ENCODE data around the gene RNU6-7. TPM values are rescaled to one million over a fixed set of nuclear protein-coding genes. Genes with fewer than 3 reads are reported as not detected.

RNU6-7 gene
- total and polyA plus RNA-seq, 4 experiments from 2014 or later, result not detected

DNA sequence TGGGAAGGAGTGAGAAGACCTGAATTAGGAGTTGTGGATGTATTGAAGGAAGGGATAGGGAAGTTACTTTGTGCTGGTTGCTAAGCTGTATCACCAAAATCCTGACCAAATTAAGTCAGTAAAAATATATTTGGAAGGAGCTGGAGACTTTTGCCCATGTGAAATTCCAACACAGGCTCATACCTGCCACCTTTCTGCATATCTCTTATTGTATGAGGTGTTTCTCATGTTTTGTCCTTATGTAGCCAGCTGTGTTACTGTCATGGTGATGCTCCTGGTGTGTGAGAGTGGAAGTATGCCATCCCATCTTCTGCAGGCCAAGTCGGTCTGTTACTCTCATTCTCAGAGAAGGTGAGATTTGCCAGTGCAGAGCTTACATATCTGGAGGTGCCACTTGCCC is 30.6 kb downstream of the RNU6-7 start:
- no peak overlapping the region for H3K27ac ChIP-seq (ENCODE audit: low read depth, low read length)
- CTCF ChIA-PET (ENCODE audit: partially characterized antibody), result interaction anchor here (1.2 kb wide), 1 partner anchor 159 kb away, joined by 5 read pairs; no protein-coding TSS in a partner anchor
- DNase-seq, result no peak
- no peaks in the 10 kb centered on the region for H3K36me3 ChIP-seq (ENCODE audit: insufficient read depth, low read length)
- no peaks in the 10 kb centered on the region for H3K27me3 ChIP-seq (ENCODE audit: insufficient read depth, low read length)
- intact Hi-C loops (cut with micrococcal nuclease), result no loop called here
- H3K27ac Mint-ChIP-seq, result peak overlapping the region in 1 of 7 donors; percentile 55
- peaks cover 0 to 1% of the 10 kb centered on the region in 2 donors for H3K27me3 Mint-ChIP-seq
- no peak overlapping the region for H3K4me3 ChIP-seq (ENCODE audit: low read length in 2 of 2)
- peaks cover 13% of the 10 kb centered on the region for H3K4me1 ChIP-seq (ENCODE audit: insufficient read depth, low read length)
- H3K9me3 Mint-ChIP-seq, result peaks cover 0 to 3% (median 0%) of the 10 kb centered on the region in 8 donors
- peak overlapping the region in 1 of 8 donors; percentile 20 for H3K4me3 Mint-ChIP-seq
- H3K4me1 Mint-ChIP-seq, result peaks cover 12 to 22% (median 15%) of the 10 kb centered on the region in 4 donors
- H3K36me3 Mint-ChIP-seq, result no peaks in the 10 kb centered on the region
- H3K9me3 ChIP-seq (ENCODE audit: control insufficient read depth in 1 of 2, low read length in 2 of 2), result no peaks in the 10 kb centered on the region
- POLR2A ChIA-PET (ENCODE audit: partially characterized antibody), result no interaction called here

DNA sequence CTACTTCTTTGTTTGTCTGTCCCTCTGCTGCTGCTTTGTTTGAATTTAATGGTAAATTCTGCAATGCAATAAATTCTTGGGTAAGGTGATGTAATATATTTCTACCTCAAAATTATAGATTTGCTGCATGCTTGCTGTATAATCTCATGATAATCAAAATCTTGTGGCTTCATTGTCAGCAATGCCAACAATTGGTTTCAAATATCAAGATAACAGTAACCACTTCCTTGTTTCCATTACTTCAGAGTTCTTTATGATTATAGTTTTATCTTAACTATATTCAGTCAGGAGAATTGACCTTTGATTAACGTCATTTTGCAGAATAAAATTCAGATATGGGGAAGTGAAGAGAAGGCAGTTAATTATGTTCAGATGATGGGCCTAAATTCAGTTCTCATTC is 31.4 kb downstream of the RNU6-7 start:
- Histone ChIP-seq H3K4me1 (ENCODE audit: insufficient read depth, low read length) (peaks cover 13% of the 10 kb centered on the region), H3K4me3 (ENCODE audit: low read length in 2 of 2) (no peak overlapping the region), H3K27ac (ENCODE audit: low read depth, low read length) (no peak overlapping the region), H3K36me3 (ENCODE audit: insufficient read depth, low read length) (no peaks in the 10 kb centered on the region), H3K9me3 (ENCODE audit: control insufficient read depth in 1 of 2, low read length in 2 of 2) (no peaks in the 10 kb centered on the region), H3K27me3 (ENCODE audit: insufficient read depth, low read length) (no peaks in the 10 kb centered on the region)
- H3K4me3 Mint-ChIP-seq, result peak overlapping the region in 4 of 8 donors; percentile 8 to 27 (median 18)
- DNase-seq, result peak in 2 of 5 donors; percentile 12 to 29
- intact Hi-C loops (cut with micrococcal nuclease), result no loop called here
- no peaks in the 10 kb centered on the region for H3K36me3 Mint-ChIP-seq
- CTCF ChIA-PET (ENCODE audit: partially characterized antibody), result interaction anchor here (1.2 kb wide), 1 partner anchor 160 kb away, joined by 5 read pairs; no protein-coding TSS in a partner anchor
- peaks cover 0 to 3% (median 0%) of the 10 kb centered on the region in 8 donors for H3K9me3 Mint-ChIP-seq
- H3K27ac Mint-ChIP-seq, result peak overlapping the region in 2 of 7 donors; percentile 24 to 45
- H3K4me1 Mint-ChIP-seq, result peaks cover 12 to 22% (median 15%) of the 10 kb centered on the region in 4 donors
- peaks cover 0 to 1% of the 10 kb centered on the region in 2 donors for H3K27me3 Mint-ChIP-seq
- POLR2A ChIA-PET (ENCODE audit: partially characterized antibody), result no interaction called here

DNA sequence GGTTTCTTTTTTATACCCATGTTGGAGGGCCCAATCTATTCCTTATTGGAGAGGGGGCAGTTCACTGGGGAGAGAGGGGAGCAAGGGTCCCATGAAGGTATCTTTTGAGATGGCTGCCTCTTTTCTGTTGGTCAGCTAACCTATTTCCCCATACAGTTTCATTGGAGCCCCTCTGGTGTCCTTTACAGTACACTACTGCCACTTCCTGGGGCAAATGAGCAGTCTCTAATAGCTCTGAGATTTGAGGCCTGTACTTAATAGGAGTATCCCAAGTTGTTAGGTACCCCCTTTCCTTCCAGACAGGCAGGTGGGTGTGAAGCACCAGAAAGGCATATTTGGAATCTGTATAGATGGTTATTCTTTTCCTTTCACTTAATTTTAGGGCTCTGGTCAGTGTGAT is 42.6 kb downstream of the RNU6-7 start:
- ChIA-PET CTCF (ENCODE audit: partially characterized antibody) (interaction anchor here (1.0 to 11.7 kb wide), 4 partner anchors 8 to 318 kb away, joined by 3 to 347 read pairs (median 16); partner anchors contain the start of gene ARHGAP5), POLR2A (ENCODE audit: partially characterized antibody) (no interaction called here)
- H3K4me1 ChIP-seq (ENCODE audit: insufficient read depth, low read length), result no peaks in the 10 kb centered on the region
- H3K4me3 ChIP-seq (ENCODE audit: low read length in 2 of 2), result no peak overlapping the region
- no peak overlapping the region for H3K27ac ChIP-seq (ENCODE audit: low read depth, low read length)
- Mint-ChIP-seq H3K9me3 (no peaks in the 10 kb centered on the region), H3K27me3 (no peaks in the 10 kb centered on the region), H3K4me1 (no peaks in the 10 kb centered on the region), H3K36me3 (no peaks in the 10 kb centered on the region), H3K4me3 (no peak overlapping the region), H3K27ac (peak overlapping the region in 2 of 7 donors; percentile 21 to 66)
- H3K9me3 ChIP-seq (ENCODE audit: control insufficient read depth in 1 of 2, low read length in 2 of 2), result no peaks in the 10 kb centered on the region
- H3K27me3 ChIP-seq (ENCODE audit: insufficient read depth, low read length), result no peaks in the 10 kb centered on the region
- no peak for DNase-seq
- intact Hi-C loops (cut with micrococcal nuclease), result no loop called here
- H3K36me3 ChIP-seq (ENCODE audit: insufficient read depth, low read length), result no peaks in the 10 kb centered on the region

DNA sequence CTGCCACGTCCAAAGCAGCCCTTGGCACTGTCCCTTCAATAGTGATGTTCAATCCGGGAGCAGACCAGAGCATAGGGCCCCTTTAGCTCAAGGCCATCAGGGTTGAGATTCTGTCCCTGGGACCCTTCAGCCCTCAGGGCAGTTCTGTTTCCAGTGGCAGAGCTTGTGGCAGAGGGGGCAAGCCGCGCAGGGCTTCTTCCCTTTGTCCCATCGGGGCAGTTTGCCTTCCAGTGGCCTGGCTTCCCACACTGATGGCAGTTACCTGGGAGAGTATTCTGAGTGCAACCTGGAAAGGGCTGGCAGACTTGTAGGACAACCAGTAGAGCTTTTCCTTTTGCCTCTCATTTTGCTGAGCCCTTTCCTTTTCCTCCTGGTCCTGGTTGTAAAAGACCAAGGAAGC is 44.9 kb downstream of the RNU6-7 start:
- Mint-ChIP-seq H3K27ac (no peak overlapping the region), H3K4me1 (no peaks in the 10 kb centered on the region), H3K27me3 (no peaks in the 10 kb centered on the region), H3K36me3 (no peaks in the 10 kb centered on the region), H3K4me3 (no peak overlapping the region), H3K9me3 (no peaks in the 10 kb centered on the region)
- ChIA-PET CTCF (ENCODE audit: partially characterized antibody) (interaction anchor here (1.3 to 11.7 kb wide), 2 partner anchors 166 to 176 kb away, joined by 4 to 347 read pairs; partner anchors contain the start of gene ARHGAP5), POLR2A (ENCODE audit: partially characterized antibody) (no interaction called here)
- Histone ChIP-seq H3K27me3 (ENCODE audit: insufficient read depth, low read length) (no peaks in the 10 kb centered on the region), H3K4me3 (ENCODE audit: low read length in 2 of 2) (no peak overlapping the region), H3K36me3 (ENCODE audit: insufficient read depth, low read length) (no peaks in the 10 kb centered on the region), H3K27ac (ENCODE audit: low read depth, low read length) (no peak overlapping the region), H3K9me3 (ENCODE audit: control insufficient read depth in 1 of 2, low read length in 2 of 2) (no peaks in the 10 kb centered on the region), H3K4me1 (ENCODE audit: insufficient read depth, low read length) (peaks cover under 1% of the 10 kb centered on the region)
- intact Hi-C loops (cut with micrococcal nuclease), result no loop called here
- no peak for DNase-seq

DNA sequence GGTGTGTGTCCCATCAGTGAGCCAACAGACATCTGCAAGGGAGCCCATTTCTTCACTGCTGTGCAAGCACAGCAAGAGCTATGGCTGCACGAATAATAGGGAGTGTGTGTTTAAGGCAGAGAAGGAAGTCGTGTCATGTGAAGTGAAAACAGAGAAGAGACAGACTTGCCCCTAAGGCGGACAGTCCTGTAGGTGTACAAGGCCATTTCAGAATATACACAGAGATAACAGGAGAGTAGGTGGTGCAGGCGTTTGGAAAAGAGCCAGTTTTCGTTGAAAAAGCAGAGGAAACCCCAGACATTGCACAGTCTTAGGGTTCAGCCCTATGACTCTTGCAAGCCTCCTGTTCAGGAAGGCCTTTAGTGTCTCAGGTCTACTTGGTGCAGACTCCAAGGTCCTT is 47.5 kb downstream of the RNU6-7 start:
- intact Hi-C loops (cut with micrococcal nuclease), result no loop called here
- no peak overlapping the region for H3K27ac Mint-ChIP-seq
- Histone ChIP-seq H3K4me1 (ENCODE audit: insufficient read depth, low read length) (peaks cover 3% of the 10 kb centered on the region), H3K27ac (ENCODE audit: low read depth, low read length) (no peak overlapping the region), H3K4me3 (ENCODE audit: low read length in 2 of 2) (no peak overlapping the region), H3K9me3 (ENCODE audit: control insufficient read depth in 1 of 2, low read length in 2 of 2) (no peaks in the 10 kb centered on the region), H3K36me3 (ENCODE audit: insufficient read depth, low read length) (no peaks in the 10 kb centered on the region), H3K27me3 (ENCODE audit: insufficient read depth, low read length) (no peaks in the 10 kb centered on the region)
- no peaks in the 10 kb centered on the region for H3K9me3 Mint-ChIP-seq
- ChIA-PET CTCF (ENCODE audit: partially characterized antibody) (interaction anchor here (1.1 to 11.7 kb wide), 2 partner anchors 178 to 323 kb away, joined by 3 to 347 read pairs; partner anchors contain the start of gene ARHGAP5), POLR2A (ENCODE audit: partially characterized antibody) (interaction anchor here (1.3 kb wide), 1 partner anchor 173 kb away, joined by 3 read pairs; the partner anchor contains the start of gene ARHGAP5)
- H3K4me3 Mint-ChIP-seq, result no peak overlapping the region
- H3K4me1 Mint-ChIP-seq, result no peaks in the 10 kb centered on the region
- DNase-seq, result no peak
- no peaks in the 10 kb centered on the region for H3K27me3 Mint-ChIP-seq
- H3K36me3 Mint-ChIP-seq, result no peaks in the 10 kb centered on the region

DNA sequence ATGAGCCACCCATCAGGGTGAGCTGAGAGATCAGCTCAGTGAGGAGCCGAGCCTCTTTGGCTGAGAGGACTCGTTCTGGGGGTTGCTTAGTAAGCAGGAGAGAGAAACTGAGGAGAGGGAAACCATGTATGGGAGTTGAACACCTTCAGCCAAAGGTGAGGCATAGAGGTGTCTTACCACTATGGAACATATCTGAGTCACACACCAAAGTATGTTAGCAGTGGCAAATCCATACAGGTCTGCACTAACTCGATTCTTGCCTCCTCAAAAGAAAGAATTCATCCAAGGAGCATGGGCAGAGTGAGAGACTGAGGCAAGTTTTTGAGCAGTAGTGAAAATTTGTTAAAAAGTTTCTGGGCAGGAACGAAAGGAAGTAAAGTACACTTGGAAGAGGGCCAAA is 47.9 kb downstream of the RNU6-7 start:
- H3K4me3 Mint-ChIP-seq, result no peak overlapping the region
- no peak for DNase-seq
- no peaks in the 10 kb centered on the region for H3K9me3 Mint-ChIP-seq
- no peaks in the 10 kb centered on the region for H3K27me3 Mint-ChIP-seq
- POLR2A ChIA-PET (ENCODE audit: partially characterized antibody), result interaction anchor here (1.3 kb wide), 1 partner anchor 173 kb away, joined by 3 read pairs; the partner anchor contains the start of gene ARHGAP5
- H3K36me3 Mint-ChIP-seq, result no peaks in the 10 kb centered on the region
- H3K4me1 Mint-ChIP-seq, result no peaks in the 10 kb centered on the region
- Histone ChIP-seq H3K4me3 (ENCODE audit: low read length in 2 of 2) (no peak overlapping the region), H3K27me3 (ENCODE audit: insufficient read depth, low read length) (no peaks in the 10 kb centered on the region), H3K36me3 (ENCODE audit: insufficient read depth, low read length) (no peaks in the 10 kb centered on the region), H3K9me3 (ENCODE audit: control insufficient read depth in 1 of 2, low read length in 2 of 2) (no peaks in the 10 kb centered on the region), H3K4me1 (ENCODE audit: insufficient read depth, low read length) (peaks cover 3% of the 10 kb centered on the region), H3K27ac (ENCODE audit: low read depth, low read length) (no peak overlapping the region)
- no peak overlapping the region for H3K27ac Mint-ChIP-seq
- CTCF ChIA-PET (ENCODE audit: partially characterized antibody), result interaction anchor here (1.1 to 11.7 kb wide), 5 partner anchors 8 to 324 kb away, joined by 3 to 347 read pairs (median 13); partner anchors contain the start of gene ARHGAP5
- intact Hi-C loops (cut with micrococcal nuclease), result loop anchor here (5.0 kb wide), 1 partner anchor 792 kb away; the partner anchor contains the start of gene DTD2

DNA sequence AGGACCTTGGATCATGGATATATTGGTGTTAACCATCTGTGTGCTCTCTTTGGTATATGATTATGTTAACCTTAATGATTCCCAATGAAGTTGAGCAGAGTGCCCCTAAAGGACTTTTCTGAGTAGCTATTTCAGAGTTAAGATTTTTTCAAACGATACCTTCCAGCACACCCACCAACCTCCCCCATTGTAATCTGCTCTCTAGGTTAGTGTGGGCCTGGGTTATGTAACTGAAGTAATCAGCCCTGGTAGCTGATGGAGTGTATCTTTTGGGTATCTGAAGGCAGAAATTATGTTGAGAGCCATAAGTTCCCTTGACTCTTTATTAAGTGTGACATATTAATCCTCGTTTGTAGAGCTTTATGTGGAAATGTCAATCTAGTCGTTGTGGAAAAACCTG is 48.8 kb downstream of the RNU6-7 start:
- H3K9me3 Mint-ChIP-seq, result no peaks in the 10 kb centered on the region
- H3K4me3 ChIP-seq (ENCODE audit: low read length in 2 of 2), result no peak overlapping the region
- DNase-seq, result no peak
- no peaks in the 10 kb centered on the region for H3K36me3 Mint-ChIP-seq
- no peak overlapping the region for H3K4me3 Mint-ChIP-seq
- H3K27ac Mint-ChIP-seq, result no peak overlapping the region
- H3K4me1 Mint-ChIP-seq, result no peaks in the 10 kb centered on the region
- intact Hi-C loops (cut with micrococcal nuclease), result loop anchor here (5.0 kb wide), 1 partner anchor 793 kb away; the partner anchor contains the start of gene DTD2
- no peaks in the 10 kb centered on the region for H3K27me3 ChIP-seq (ENCODE audit: insufficient read depth, low read length)
- H3K27ac ChIP-seq (ENCODE audit: low read depth, low read length), result no peak overlapping the region
- CTCF ChIA-PET (ENCODE audit: partially characterized antibody), result interaction anchor here (0.7 to 11.7 kb wide), 20 partner anchors 7 to 745 kb away, joined by 3 to 347 read pairs (median 5); partner anchors contain the start of genes ARHGAP5 and RNU6-8
- peaks cover 3% of the 10 kb centered on the region for H3K4me1 ChIP-seq (ENCODE audit: insufficient read depth, low read length)
- H3K36me3 ChIP-seq (ENCODE audit: insufficient read depth, low read length), result no peaks in the 10 kb centered on the region
- H3K9me3 ChIP-seq (ENCODE audit: control insufficient read depth in 1 of 2, low read length in 2 of 2), result no peaks in the 10 kb centered on the region
- no peaks in the 10 kb centered on the region for H3K27me3 Mint-ChIP-seq
- POLR2A ChIA-PET (ENCODE audit: partially characterized antibody), result interaction anchor here (1.8 to 2.0 kb wide), 2 partner anchors 175 to 177 kb away, joined by 10 read pairs; no protein-coding TSS in a partner anchor
